BLaER1 treated with 17β-estradiol and CSF1 and Interleukin-3, amounts not matched to agents 10 nM and 100 nM (cell line): Measurements from ENCODE around the gene SMOC2.
"Not testable (repeated sequence)": the region's sequence is repeated elsewhere in the genome, so short reads cannot be mapped to it uniquely, and the experiment has no call there.

Experiments used
- H3K27ac ChIP-seq, 11 experiments: shearing (Covaris generic); formaldehyde crosslinking; 2 replicates each; pipeline ENCODE4 v1.8.1; 2022
- H3K27me3 ChIP-seq, 11 experiments: shearing (Covaris generic); formaldehyde crosslinking; 2 replicates each; pipeline ENCODE4 v1.8.1; 2022
- H3K36me3 ChIP-seq, 11 experiments: shearing (Covaris generic); formaldehyde crosslinking; 2 replicates each; pipeline ENCODE4 v1.8.1; 2022
- H3K4me1 ChIP-seq, 10 experiments: shearing (Covaris generic); formaldehyde crosslinking; 2 replicates each; pipeline ENCODE4 v1.8.1; 2022
- H3K4me2 ChIP-seq, 11 experiments: shearing (Covaris generic); formaldehyde crosslinking; 2 replicates each; pipeline ENCODE4 v1.8.1; 2022
- H3K4me3 ChIP-seq, 10 experiments: shearing (Covaris generic); formaldehyde crosslinking; 2 replicates each; pipeline ENCODE4 v1.8.1; 2022
- H3K9ac ChIP-seq, 11 experiments: shearing (Covaris generic); formaldehyde crosslinking; 2 replicates each; pipeline ENCODE4 v1.8.1; 2022
- H3K9me3 ChIP-seq, 11 experiments: shearing (Covaris generic); formaldehyde crosslinking; replicated peaks in 1 of 11; 2 replicates each; pipeline ENCODE4 v1.8.1; 2022
- H4K20me1 ChIP-seq, 11 experiments: shearing (Covaris generic); formaldehyde crosslinking; 2 replicates each; pipeline ENCODE4 v1.8.1; 2022
- Cebpa-rat ChIP-seq, 11 experiments: shearing (Covaris generic); IDR thresholded peaks; 2 replicates each; pipeline ENCODE4 v1.8.1; 2022

SMOC2 gene

GRCh38 chr6:168536196-168536595 is 95.2 kb downstream of the SMOC2 start:
- Histone ChIP-seq H3K9me3 (no peaks in the 10 kb centered on the region), H3K9ac (no peak overlapping the region), H4K20me1 (peaks cover 0 to 12% (median 0%) of the 10 kb centered on the region in 11 experiments; a peak in 1 of 22 replicates), H3K27ac (no peak overlapping the region), H3K4me2 (no peak overlapping the region), H3K36me3 (no peaks in the 10 kb centered on the region), H3K4me1 (peaks cover 17 to 27% (median 23%) of the 10 kb centered on the region in 10 experiments), H3K4me3 (no peak overlapping the region), H3K27me3 (peaks cover 0 to 18% (median 0%) of the 10 kb centered on the region in 11 experiments; a peak in 5 of 22 replicates)
- no peak for TF ChIP-seq Cebpa-rat (IDR thresholded peaks at IDR 0.05)

GRCh38 chr6:168536665-168537539 is 95.9 kb downstream of the SMOC2 start:
- TF ChIP-seq Cebpa-rat (IDR thresholded peaks at IDR 0.05) = no peak
- peaks cover 0 to 11% (median 0%) of the 10 kb centered on the region in 11 experiments; a peak in 4 of 22 replicates for H3K27me3 ChIP-seq
- no peaks in the 10 kb centered on the region for H3K9me3 ChIP-seq
- no peak overlapping the region for H3K4me2 ChIP-seq
- peaks cover 17 to 27% (median 23%) of the 10 kb centered on the region in 10 experiments for H3K4me1 ChIP-seq
- H3K4me3 ChIP-seq = no peak overlapping the region
- no peak overlapping the region for H3K9ac ChIP-seq
- H3K27ac ChIP-seq = no peak overlapping the region
- H4K20me1 ChIP-seq = peaks cover 0 to 12% (median 0%) of the 10 kb centered on the region in 11 experiments; a peak in 1 of 22 replicates
- no peaks in the 10 kb centered on the region for H3K36me3 ChIP-seq

GRCh38 chr6:168537540-168537884 is 96.5 kb downstream of the SMOC2 start:
- Histone ChIP-seq H3K36me3 (no peaks in the 10 kb centered on the region), H3K9me3 (no peaks in the 10 kb centered on the region), H3K27me3 (peaks cover 0 to 9% (median 0%) of the 10 kb centered on the region in 11 experiments; a peak in 2 of 22 replicates), H3K4me1 (peaks cover 17 to 25% (median 22%) of the 10 kb centered on the region in 10 experiments), H3K4me3 (no peak overlapping the region), H3K4me2 (no peak overlapping the region), H3K9ac (no peak overlapping the region), H4K20me1 (peaks cover 0 to 12% (median 0%) of the 10 kb centered on the region in 11 experiments; a peak in 1 of 22 replicates), H3K27ac (no peak overlapping the region)
- TF ChIP-seq Cebpa-rat (IDR thresholded peaks at IDR 0.05) = no peak

- not testable (repeated sequence) for H3K9ac ChIP-seq, H3K9me3 ChIP-seq, H3K4me3 ChIP-seq, H3K36me3 ChIP-seq, H3K27me3 ChIP-seq
- peak overlapping the region in 9 of 11 experiments; percentile 45 to 69 (median 61); a peak in 17 of 22 replicates for H3K4me2 ChIP-seq
- peaks cover 0 to 12% (median 0%) of the 10 kb centered on the region in 11 experiments; a peak in 1 of 22 replicates for H4K20me1 ChIP-seq
- peak overlapping the region in 1 of 11 experiments; percentile 36; a peak in 1 of 22 replicates for H3K27ac ChIP-seq
- peaks cover 9 to 17% (median 14%) of the 10 kb centered on the region in 10 experiments for H3K4me1 ChIP-seq
Measured at GRCh38 chr6:168538188-168538891, 97.4 kb downstream of the SMOC2 start.

- no peaks in the 10 kb centered on the region for H3K9me3 ChIP-seq
- H4K20me1 ChIP-seq = peaks cover 0 to 12% (median 0%) of the 10 kb centered on the region in 11 experiments; a peak in 1 of 22 replicates
- no peak overlapping the region for H3K4me3 ChIP-seq
- H3K4me1 ChIP-seq = peaks cover 5 to 14% (median 10%) of the 10 kb centered on the region in 10 experiments; a peak in 17 of 20 replicates
- TF ChIP-seq Cebpa-rat (IDR thresholded peaks at IDR 0.05) = no peak
- H3K9ac ChIP-seq = no peak overlapping the region
- H3K27me3 ChIP-seq = peaks cover 0 to 9% (median 0%) of the 10 kb centered on the region in 11 experiments; a peak in 1 of 22 replicates
- H3K4me2 ChIP-seq = peak overlapping the region in 9 of 11 experiments; percentile 45 to 69 (median 61); a peak in 17 of 22 replicates
- peak overlapping the region in 1 of 11 experiments; percentile 36; a peak in 1 of 22 replicates for H3K27ac ChIP-seq
- no peaks in the 10 kb centered on the region for H3K36me3 ChIP-seq
Measured at GRCh38 chr6:168538892-168539811, 98.2 kb downstream of the SMOC2 start.

GRCh38 chr6:168540713-168541291 is 99.8 kb downstream of the SMOC2 start:
- H3K36me3 ChIP-seq = no peaks in the 10 kb centered on the region
- no peak overlapping the region for H3K4me2 ChIP-seq
- no peak overlapping the region for H3K27ac ChIP-seq
- H3K9me3 ChIP-seq = no peaks in the 10 kb centered on the region
- H3K27me3 ChIP-seq = peaks cover 0 to 9% (median 0%) of the 10 kb centered on the region in 11 experiments; a peak in 1 of 22 replicates
- H3K4me1 ChIP-seq = peaks cover 5 to 14% (median 10%) of the 10 kb centered on the region in 10 experiments; a peak in 17 of 20 replicates
- TF ChIP-seq Cebpa-rat (IDR thresholded peaks at IDR 0.05) = no peak
- H3K4me3 ChIP-seq = no peak overlapping the region
- no peak overlapping the region for H3K9ac ChIP-seq
- peaks cover 0 to 12% (median 0%) of the 10 kb centered on the region in 11 experiments; a peak in 1 of 22 replicates for H4K20me1 ChIP-seq

GRCh38 chr6:168541307-168541706 is 100.3 kb downstream of the SMOC2 start:
- no peaks in the 10 kb centered on the region for H3K9me3 ChIP-seq
- no peaks in the 10 kb centered on the region for H3K36me3 ChIP-seq

GRCh38 chr6:168542301-168542700 is 101.3 kb downstream of the SMOC2 start:
- H3K9ac ChIP-seq = no peak overlapping the region
- peaks cover 0 to 6% (median 0%) of the 10 kb centered on the region in 11 experiments; a peak in 1 of 22 replicates for H4K20me1 ChIP-seq
- no peak overlapping the region for H3K4me2 ChIP-seq
- H3K27ac ChIP-seq = no peak overlapping the region
- H3K4me3 ChIP-seq = no peak overlapping the region
- H3K4me1 ChIP-seq = peaks cover 5 to 14% (median 10%) of the 10 kb centered on the region in 10 experiments; a peak in 17 of 20 replicates
- H3K27me3 ChIP-seq = peaks cover 0 to 9% (median 0%) of the 10 kb centered on the region in 11 experiments; a peak in 1 of 22 replicates
- no peaks in the 10 kb centered on the region for H3K9me3 ChIP-seq
- no peak for TF ChIP-seq Cebpa-rat (IDR thresholded peaks at IDR 0.05)
- H3K36me3 ChIP-seq = no peaks in the 10 kb centered on the region

More at GRCh38 chr6:168541307-168541706, 100.3 kb downstream of the SMOC2 start:
- Histone ChIP-seq H3K4me1 (peaks cover 5 to 14% (median 10%) of the 10 kb centered on the region in 10 experiments; a peak in 17 of 20 replicates), H3K9ac (no peak overlapping the region), H4K20me1 (peaks cover 0 to 8% (median 0%) of the 10 kb centered on the region in 11 experiments; a peak in 1 of 22 replicates), H3K27ac (no peak overlapping the region), H3K27me3 (peaks cover 0 to 9% (median 0%) of the 10 kb centered on the region in 11 experiments; a peak in 1 of 22 replicates), H3K4me3 (no peak overlapping the region), H3K4me2 (no peak overlapping the region)
- no peak for TF ChIP-seq Cebpa-rat (IDR thresholded peaks at IDR 0.05)
